HepG2 (cell line): ENCODE measurements around the gene MRPL20. TPM values are rescaled to one million over a fixed set of nuclear protein-coding genes. Genes with fewer than 3 reads are reported as not detected.

ENCODE experiments used
- BCL3 ChIP-seq: sonication (generic); formaldehyde crosslinking; IDR thresholded peaks from 2 replicates; pipeline ENCODE4 v1.5.1; 2020; ENCODE audit warnings: mild to moderate bottlenecking, missing genetic modification reagents, moderate library complexity
- KIAA2018 ChIP-seq: sonication (generic); formaldehyde crosslinking; IDR thresholded peaks from 2 replicates; pipeline ENCODE4 v1.5.0; 2020; ENCODE audit warnings: mild to moderate bottlenecking, missing genetic modification reagents, borderline replicate concordance
- MAFF ChIP-seq: IDR thresholded peaks from 2 replicates; pipeline ENCODE4 v1.6.1; 2011; ENCODE audit warnings: low read depth, low read length, improper control_type of control experiment
- MBD4 ChIP-seq: IDR thresholded peaks from 2 replicates; pipeline ENCODE4 v1.6.1; 2012; ENCODE audit warnings: low read length, inconsistent platforms, borderline replicate concordance
- MED1 ChIP-seq: sonication (generic); formaldehyde crosslinking; IDR thresholded peaks from 2 replicates; pipeline ENCODE4 v1.4.0; 2020; ENCODE audit warnings: missing genetic modification reagents
- PLSCR1 ChIP-seq: sonication (generic); formaldehyde crosslinking; IDR thresholded peaks from 2 replicates; pipeline ENCODE4 v1.5.0; 2020; ENCODE audit warnings: missing genetic modification reagents, mild to moderate bottlenecking, borderline replicate concordance
- RARA ChIP-seq: IDR thresholded peaks from 2 replicates; pipeline ENCODE4 v1.6.1; 2016; ENCODE audit warnings: missing genetic modification reagents, missing compliant biosample characterization
- SP1 ChIP-seq, 2 experiments: fragments of 450-650 bp in 1 of 2; sonication (generic) in 1 of 2; formaldehyde crosslinking in 1 of 2; IDR thresholded peaks; 2 replicates each; pipeline versions ENCODE4 v1.4.0 to v1.6.1; 2016 to 2020; ENCODE audit warnings: missing genetic modification reagents in 1 of 2
- TCF7L2 ChIP-seq: IDR thresholded peaks from 2 replicates; pipeline ENCODE4 v1.6.1; 2011; ENCODE audit warnings: mild to moderate bottlenecking, low read depth, low read length, moderate library complexity
- TGIF2 ChIP-seq: IDR thresholded peaks from 2 replicates; pipeline ENCODE4 v1.6.1; 2016; ENCODE audit warnings: control low read depth, missing compliant biosample characterization
- ZEB1 ChIP-seq: IDR thresholded peaks from 2 replicates; pipeline ENCODE4 v1.6.1; 2012; ENCODE audit warnings: mild to moderate bottlenecking, low read depth, inconsistent platforms; ENCODE audit not compliant: insufficient replicate concordance
- ZNF230 ChIP-seq: sonication (generic); formaldehyde crosslinking; IDR thresholded peaks from 2 replicates; pipeline ENCODE4 v1.4.0; 2020; ENCODE audit warnings: mild to moderate bottlenecking, missing genetic modification reagents
- ZNF614 ChIP-seq: IDR thresholded peaks from 2 replicates; pipeline ENCODE4 v1.6.1; 2018; ENCODE audit warnings: missing biosample characterization, missing genetic modification reagents, inconsistent platforms, borderline replicate concordance
- ZNF703 ChIP-seq: sonication (generic); formaldehyde crosslinking; IDR thresholded peaks from 2 replicates; pipeline ENCODE4 v1.5.1; 2020; ENCODE audit warnings: missing genetic modification reagents, mild to moderate bottlenecking, moderate library complexity, borderline replicate concordance
- ZNF772 ChIP-seq: sonication (generic); formaldehyde crosslinking; IDR thresholded peaks from 2 replicates; pipeline ENCODE4 v1.5.0; 2020; ENCODE audit warnings: mild to moderate bottlenecking, missing genetic modification reagents
- polyA plus RNA-seq, 8 experiments: library from polyadenylated mRNA; depleted of rRNA in 3 of 8; stranded (reverse) in 7 of 8; unstranded in 1 of 8; fragments of >200 nt; fragmentation: Illumina TruSeq in 4 of 8; extraction: Trizol in 4 of 8; gene quantifications; 2 replicates each; pipeline versions ENCODE4 v1.2.1 to v1.2.3, GENCODE V29; 2011 to 2016; ENCODE audit warnings: low read depth in 4 of 8, missing spikeins in 1 of 8, mixed read lengths in 1 of 8; ENCODE audit not compliant: insufficient read depth in 1 of 8
- total RNA-seq, 5 experiments: library from RNA; depleted of rRNA; stranded (reverse); fragments of >200 nt; fragmentation: Illumina TruSeq; extraction: Trizol; gene quantifications; 2 replicates each; pipeline ENCODE4 v1.2.3, GENCODE V29; 2016; ENCODE audit warnings: low read depth in 1 of 5
- TF ChIP-seq, protein P1 (sequence below): IDR thresholded peaks from 2 replicates; pipeline ENCODE4 v1.6.1; 2012; ENCODE audit warnings: inconsistent platforms
- TF ChIP-seq, protein P2 (sequence below): IDR thresholded peaks from 2 replicates; pipeline ENCODE4 v1.6.1; 2016

The MRPL20 gene
- total and polyA plus RNA-seq, 2 of the 13 experiments (the other 11 are each of a cell fraction or from before 2014, with no cell fraction given), result 59.2 to 127 TPM

- no peak for TF ChIP-seq KIAA2018 (CRISPR knock-in tag)
- no peak for TF ChIP-seq ZNF772 (CRISPR knock-in tag)
- peak; percentile 43; the same call in 1 of the 2 replicates for TF ChIP-seq TGIF2 (CRISPR knock-in tag)
- no peak for TF ChIP-seq MBD4
- peak; percentile 67; the same call in 1 of the 2 replicates for TF ChIP-seq MED1 (CRISPR knock-in tag)
- TF ChIP-seq SP1 (IDR thresholded peaks at IDR 0.05), result no peak
- no peak for TF ChIP-seq SP1 (CRISPR knock-in tag; IDR thresholded peaks at IDR 0.05)
- TF ChIP-seq, protein P1, sequence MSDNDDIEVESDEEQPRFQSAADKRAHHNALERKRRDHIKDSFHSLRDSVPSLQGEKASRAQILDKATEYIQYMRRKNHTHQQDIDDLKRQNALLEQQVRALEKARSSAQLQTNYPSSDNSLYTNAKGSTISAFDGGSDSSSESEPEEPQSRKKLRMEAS, result peak; percentile 61
- 0 out of 2 replicates have a peak, but pooled peaks have one; percentile 41 for TF ChIP-seq ZNF614 (CRISPR knock-in tag)
- TF ChIP-seq ZNF230 (CRISPR knock-in tag), result 0 out of 2 replicates have a peak, but pooled peaks have one; percentile 40
- TF ChIP-seq TCF7L2, result no peak
- no peak for TF ChIP-seq PLSCR1 (CRISPR knock-in tag)
- TF ChIP-seq, protein P2, sequence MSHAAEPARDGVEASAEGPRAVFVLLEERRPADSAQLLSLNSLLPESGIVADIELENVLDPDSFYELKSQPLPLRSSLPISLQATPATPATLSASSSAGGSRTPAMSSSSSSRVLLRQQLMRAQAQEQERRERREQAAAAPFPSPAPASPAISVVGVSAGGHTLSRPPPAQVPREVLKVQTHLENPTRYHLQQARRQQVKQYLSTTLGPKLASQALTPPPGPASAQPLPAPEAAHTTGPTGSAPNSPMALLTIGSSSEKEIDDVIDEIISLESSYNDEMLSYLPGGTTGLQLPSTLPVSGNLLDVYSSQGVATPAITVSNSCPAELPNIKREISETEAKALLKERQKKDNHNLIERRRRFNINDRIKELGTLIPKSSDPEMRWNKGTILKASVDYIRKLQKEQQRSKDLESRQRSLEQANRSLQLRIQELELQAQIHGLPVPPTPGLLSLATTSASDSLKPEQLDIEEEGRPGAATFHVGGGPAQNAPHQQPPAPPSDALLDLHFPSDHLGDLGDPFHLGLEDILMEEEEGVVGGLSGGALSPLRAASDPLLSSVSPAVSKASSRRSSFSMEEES (CRISPR knock-in tag), result peak; percentile 56; the same call in 1 of the 2 replicates
- no peak for TF ChIP-seq MAFF
- no peak for TF ChIP-seq ZNF703
- TF ChIP-seq BCL3 (CRISPR knock-in tag), result peak; percentile 33; the same call in 1 of the 2 replicates
- TF ChIP-seq RARA (CRISPR knock-in tag), result peak; percentile 52
- no peak for TF ChIP-seq ZEB1
Measured at GRCh38 chr1:1421147-1421906, 14.2 kb upstream of the MRPL20 start, which contains the start of gene ANKRD65 (continued).
